Kidney epithelial cell (primary cell): ENCODE data around the gene PTX4. TPM values are rescaled to one million over a fixed set of nuclear protein-coding genes. Genes with fewer than 3 reads are reported as not detected.

Experiments
- DNase-seq: peaks from one replicate; pipeline ENCODE4 v3.0.0-alpha.2; 2010; ENCODE audit warnings: low read depth
- H3K27me3 ChIP-seq: 2 replicates; pipeline ENCODE4 v1.6.0; 2011; ENCODE audit warnings: low read length; ENCODE audit not compliant: control insufficient read depth, insufficient read depth
- H3K36me3 ChIP-seq: 2 replicates; pipeline ENCODE4 v1.5.1; 2011; ENCODE audit warnings: low read length; ENCODE audit not compliant: control insufficient read depth, insufficient read depth
- H3K4me3 ChIP-seq: 2 replicates; pipeline ENCODE4 v1.5.1; 2011; ENCODE audit warnings: low read depth, mild to moderate bottlenecking, control low read depth, low read length
- CTCF ChIP-seq: IDR thresholded peaks from 2 replicates; pipeline ENCODE4 v1.5.1; 2011; ENCODE audit warnings: mild to moderate bottlenecking, moderate library complexity, low read length, control low read depth, inconsistent platforms; ENCODE audit not compliant: insufficient read depth, poor library complexity, severe bottlenecking
- total RNA-seq: library from RNA; depleted of rRNA; stranded (reverse); fragments of >200 nt; gene quantifications from 2 replicates; pipeline ENCODE4 v1.2.3, GENCODE V29; 2015

PTX4 gene
- total RNA-seq, 1 donor from 2014 or later: not detected

- no peak for TF ChIP-seq CTCF
- DNase-seq: no peak
- Histone ChIP-seq H3K4me3 (no peak overlapping the region), H3K36me3 (no peaks in the 10 kb centered on the region), H3K27me3 (no peaks in the 10 kb centered on the region)
Observed at GRCh38 chr16:1509307-1510221, 20.8 kb upstream of the PTX4 start.

GRCh38 chr16:1508494-1509187 lies 19.9 kb upstream of the PTX4 start:
- TF ChIP-seq CTCF: no peak
- DNase-seq: no peak
- no peaks in the 10 kb centered on the region for H3K36me3 ChIP-seq
- no peak overlapping the region for H3K4me3 ChIP-seq
- no peaks in the 10 kb centered on the region for H3K27me3 ChIP-seq

- TF ChIP-seq CTCF: no peak
- H3K36me3 ChIP-seq: peaks cover 1% of the 10 kb centered on the region
- DNase-seq: no peak
- no peak overlapping the region for H3K4me3 ChIP-seq
- H3K27me3 ChIP-seq: no peaks in the 10 kb centered on the region
Observed at GRCh38 chr16:1506494-1507213, 17.9 kb upstream of the PTX4 start.

- no peak for TF ChIP-seq CTCF
- Histone ChIP-seq H3K27me3 (no peaks in the 10 kb centered on the region), H3K4me3 (no peak overlapping the region), H3K36me3 (peaks cover 1% of the 10 kb centered on the region)
- DNase-seq: no peak
Observed at GRCh38 chr16:1505912-1506311, 17.2 kb upstream of the PTX4 start.

GRCh38 chr16:1505073-1505844 lies 16.5 kb upstream of the PTX4 start:
- no peak overlapping the region for H3K4me3 ChIP-seq
- no peaks in the 10 kb centered on the region for H3K27me3 ChIP-seq
- no peak for TF ChIP-seq CTCF
- no peak for DNase-seq
- H3K36me3 ChIP-seq: peaks cover 1% of the 10 kb centered on the region
